GM23338 (cell line): ENCODE data around the gene CRTC3. TPM values are rescaled to one million over a fixed set of nuclear protein-coding genes. Genes with fewer than 3 reads are reported as not detected.
A peak's percentile ranks its signal among the peaks of the same experiment; 100 is the strongest.

Source experiments
- ATAC-seq: fragments of 200-7000 bp; cut with Tn5 transposase; 3 replicates; pipeline ENCODE4 v1.9.1; 2020
- DNase-seq: peaks from one replicate; pipeline ENCODE4 v3.0.0-alpha.2; 2015; ENCODE audit warnings: low spot score
- H2AFZ ChIP-seq: fragments of 200-600 bp; sonication (generic); 2 replicates; pipeline ENCODE4 v1.8.0; 2016; ENCODE audit warnings: antibody characterized with exemption, mild to moderate bottlenecking, moderate library complexity
- H3F3A ChIP-seq: fragments of 200-600 bp; sonication (generic); replicated peaks from 2 replicates; pipeline ENCODE4 v1.8.0; 2017; ENCODE audit warnings: antibody characterized with exemption, mixed run types, low read depth
- H3K27ac ChIP-seq: fragments of 200-600 bp; sonication (generic); 2 replicates; pipeline ENCODE4 v1.6.1; 2016; ENCODE audit warnings: low read depth
- H3K27me3 ChIP-seq: fragments of 200-600 bp; sonication (generic); 2 replicates; pipeline ENCODE4 v1.8.0; 2016; ENCODE audit warnings: mild to moderate bottlenecking, mixed run types, moderate library complexity; ENCODE audit not compliant: insufficient read depth
- H3K36me3 ChIP-seq: fragments of 200-600 bp; sonication (generic); 2 replicates; pipeline ENCODE4 v1.8.0; 2016; ENCODE audit warnings: mild to moderate bottlenecking; ENCODE audit not compliant: insufficient read depth
- H3K4me1 ChIP-seq: fragments of 200-600 bp; sonication (generic); 2 replicates; pipeline ENCODE4 v1.8.0; 2016; ENCODE audit warnings: mild to moderate bottlenecking, moderate library complexity; ENCODE audit not compliant: insufficient read depth
- H3K4me2 ChIP-seq: fragments of 200-600 bp; sonication (generic); 2 replicates; pipeline ENCODE4 v1.7.1; 2017; ENCODE audit warnings: mixed run types
- H3K4me3 ChIP-seq: fragments of 200-600 bp; sonication (generic); 2 replicates; pipeline ENCODE4 v1.6.1; 2016; ENCODE audit warnings: mixed run types
- H3K79me2 ChIP-seq: fragments of 200-600 bp; sonication (generic); replicated peaks from 2 replicates; pipeline ENCODE4 v1.8.0; 2017; ENCODE audit warnings: mild to moderate bottlenecking; ENCODE audit not compliant: insufficient read depth
- H3K9me2 ChIP-seq: fragments of 200-600 bp; sonication (generic); 2 replicates; pipeline ENCODE4 v1.8.0; 2017; ENCODE audit not compliant: insufficient read depth
- H4K20me1 ChIP-seq: fragments of 200-600 bp; sonication (generic); replicated peaks from 2 replicates; pipeline ENCODE4 v1.8.0; 2017; ENCODE audit warnings: mild to moderate bottlenecking; ENCODE audit not compliant: insufficient read depth
- H3K27ac Mint-ChIP-seq: 2 replicates; pipeline ENCODE4 v1.8.0; 2020; ENCODE audit warnings: inconsistent platforms, mild to moderate bottlenecking, moderate library complexity, mixed read lengths
- H3K27me3 Mint-ChIP-seq: 3 replicates; pipeline ENCODE4 v1.8.0; 2022; ENCODE audit warnings: low read depth, mild to moderate bottlenecking, moderate library complexity, mixed read lengths, inconsistent platforms; ENCODE audit not compliant: insufficient read depth, poor library complexity
- H3K36me3 Mint-ChIP-seq: 3 replicates; pipeline ENCODE4 v1.8.0; 2021; ENCODE audit warnings: low read depth, mild to moderate bottlenecking, inconsistent platforms, moderate library complexity, mixed read lengths
- H3K4me1 Mint-ChIP-seq: 3 replicates; pipeline ENCODE4 v1.8.0; 2020; ENCODE audit warnings: mild to moderate bottlenecking, inconsistent platforms, mixed read lengths
- H3K4me3 Mint-ChIP-seq: 3 replicates; pipeline ENCODE4 v1.8.0; 2021; ENCODE audit warnings: moderate library complexity, mild to moderate bottlenecking, inconsistent platforms, mixed read lengths
- H3K9me3 Mint-ChIP-seq: 3 replicates; pipeline ENCODE4 v1.8.0; 2020; ENCODE audit warnings: moderate library complexity, mild to moderate bottlenecking, inconsistent platforms, mixed read lengths
- EZH2 ChIP-seq: fragments of 200-600 bp; sonication (generic); IDR thresholded peaks from one replicate; pipeline ENCODE4 v1.8.0; 2017; ENCODE audit warnings: antibody characterized with exemption, mild to moderate bottlenecking, low read depth; ENCODE audit not compliant: unreplicated experiment
- EZH2phosphoT487 ChIP-seq: fragments of 200-600 bp; sonication (generic); IDR thresholded peaks from one replicate; pipeline ENCODE4 v1.8.1; 2018; ENCODE audit warnings: antibody characterized with exemption; ENCODE audit not compliant: unreplicated experiment
- JUNB ChIP-seq: IDR thresholded peaks from one replicate; pipeline ENCODE4 v1.6.1; 2016; ENCODE audit warnings: antibody characterized with exemption; ENCODE audit not compliant: unreplicated experiment
- STAT1 ChIP-seq: IDR thresholded peaks from one replicate; pipeline ENCODE4 v1.6.1; 2016; ENCODE audit warnings: antibody characterized with exemption; ENCODE audit not compliant: unreplicated experiment
- ZNF114 ChIP-seq: fragments of 250-450 bp; sonication (Bioruptor Pico); IDR thresholded peaks from 2 replicates; pipeline ENCODE4 v1.5.0; 2020; ENCODE audit warnings: mild to moderate bottlenecking, moderate library complexity
- polyA plus RNA-seq: library from polyadenylated mRNA; unstranded; fragments of >200 nt; fragmentation: Nextera tagmentation; extraction: Ambion mirVana; gene quantifications from 2 replicates; pipeline ENCODE4 v1.2.1, GENCODE V29; 2016
- total RNA-seq: library from RNA; depleted of rRNA; stranded (reverse); fragments of >200 nt; shearing (Covaris generic); gene quantifications from 2 replicates; pipeline ENCODE4 v1.2.3, GENCODE V29; 2014
- TF ChIP-seq, protein P1 (sequence below): IDR thresholded peaks from one replicate; pipeline ENCODE4 v1.6.1; 2018; ENCODE audit warnings: antibody characterized with exemption; ENCODE audit not compliant: unreplicated experiment
- TF ChIP-seq, protein P2 (sequence below), 2 experiments: fragments of 200-600 bp in 1 of 2; sonication (generic) in 1 of 2; conservative IDR thresholded peaks; 2 replicates each; pipeline versions ENCODE4 v1.5.1 to v1.6.1; 2016 to 2017; ENCODE audit warnings: antibody characterized with exemption in 2 of 2, low read depth in 2 of 2, mild to moderate bottlenecking in 2 of 2, moderate library complexity in 1 of 2
- TF ChIP-seq, protein P3 (sequence below): IDR thresholded peaks from 2 replicates; pipeline ENCODE4 v1.6.1; 2016; ENCODE audit warnings: antibody characterized with exemption

Gene CRTC3
- total and polyA plus RNA-seq, 2 experiments from 2014 or later, result 2.8 to 3.8 TPM

DNA sequence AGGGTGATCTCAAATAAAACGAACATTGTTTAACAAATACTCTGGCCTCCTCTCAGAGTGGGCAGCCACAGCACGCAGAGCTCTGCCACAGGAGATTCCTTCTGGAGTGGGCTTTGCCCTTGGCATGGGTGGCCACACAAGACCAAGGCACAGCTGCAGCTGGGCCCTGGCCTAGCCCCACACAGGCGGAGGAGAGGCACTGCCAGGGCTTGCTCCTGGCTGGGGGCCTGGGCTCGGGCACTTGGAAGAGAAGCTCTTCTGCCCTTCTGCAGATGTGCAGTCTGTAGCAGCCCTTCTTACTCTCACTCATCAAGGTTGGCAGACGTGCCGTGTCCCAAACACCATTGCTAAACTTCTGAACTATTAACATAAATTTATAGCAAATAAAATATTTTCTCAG is 67.2 kb downstream of the CRTC3 start (continued):
- TF ChIP-seq, protein P1, sequence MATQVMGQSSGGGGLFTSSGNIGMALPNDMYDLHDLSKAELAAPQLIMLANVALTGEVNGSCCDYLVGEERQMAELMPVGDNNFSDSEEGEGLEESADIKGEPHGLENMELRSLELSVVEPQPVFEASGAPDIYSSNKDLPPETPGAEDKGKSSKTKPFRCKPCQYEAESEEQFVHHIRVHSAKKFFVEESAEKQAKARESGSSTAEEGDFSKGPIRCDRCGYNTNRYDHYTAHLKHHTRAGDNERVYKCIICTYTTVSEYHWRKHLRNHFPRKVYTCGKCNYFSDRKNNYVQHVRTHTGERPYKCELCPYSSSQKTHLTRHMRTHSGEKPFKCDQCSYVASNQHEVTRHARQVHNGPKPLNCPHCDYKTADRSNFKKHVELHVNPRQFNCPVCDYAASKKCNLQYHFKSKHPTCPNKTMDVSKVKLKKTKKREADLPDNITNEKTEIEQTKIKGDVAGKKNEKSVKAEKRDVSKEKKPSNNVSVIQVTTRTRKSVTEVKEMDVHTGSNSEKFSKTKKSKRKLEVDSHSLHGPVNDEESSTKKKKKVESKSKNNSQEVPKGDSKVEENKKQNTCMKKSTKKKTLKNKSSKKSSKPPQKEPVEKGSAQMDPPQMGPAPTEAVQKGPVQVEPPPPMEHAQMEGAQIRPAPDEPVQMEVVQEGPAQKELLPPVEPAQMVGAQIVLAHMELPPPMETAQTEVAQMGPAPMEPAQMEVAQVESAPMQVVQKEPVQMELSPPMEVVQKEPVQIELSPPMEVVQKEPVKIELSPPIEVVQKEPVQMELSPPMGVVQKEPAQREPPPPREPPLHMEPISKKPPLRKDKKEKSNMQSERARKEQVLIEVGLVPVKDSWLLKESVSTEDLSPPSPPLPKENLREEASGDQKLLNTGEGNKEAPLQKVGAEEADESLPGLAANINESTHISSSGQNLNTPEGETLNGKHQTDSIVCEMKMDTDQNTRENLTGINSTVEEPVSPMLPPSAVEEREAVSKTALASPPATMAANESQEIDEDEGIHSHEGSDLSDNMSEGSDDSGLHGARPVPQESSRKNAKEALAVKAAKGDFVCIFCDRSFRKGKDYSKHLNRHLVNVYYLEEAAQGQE, result no peak
- TF ChIP-seq EZH2phosphoT487 (no peak), ZNF114 (CRISPR knock-in tag) (no peak), STAT1 (no peak), JUNB (no peak), EZH2 (no peak)
- TF ChIP-seq, protein P2, sequence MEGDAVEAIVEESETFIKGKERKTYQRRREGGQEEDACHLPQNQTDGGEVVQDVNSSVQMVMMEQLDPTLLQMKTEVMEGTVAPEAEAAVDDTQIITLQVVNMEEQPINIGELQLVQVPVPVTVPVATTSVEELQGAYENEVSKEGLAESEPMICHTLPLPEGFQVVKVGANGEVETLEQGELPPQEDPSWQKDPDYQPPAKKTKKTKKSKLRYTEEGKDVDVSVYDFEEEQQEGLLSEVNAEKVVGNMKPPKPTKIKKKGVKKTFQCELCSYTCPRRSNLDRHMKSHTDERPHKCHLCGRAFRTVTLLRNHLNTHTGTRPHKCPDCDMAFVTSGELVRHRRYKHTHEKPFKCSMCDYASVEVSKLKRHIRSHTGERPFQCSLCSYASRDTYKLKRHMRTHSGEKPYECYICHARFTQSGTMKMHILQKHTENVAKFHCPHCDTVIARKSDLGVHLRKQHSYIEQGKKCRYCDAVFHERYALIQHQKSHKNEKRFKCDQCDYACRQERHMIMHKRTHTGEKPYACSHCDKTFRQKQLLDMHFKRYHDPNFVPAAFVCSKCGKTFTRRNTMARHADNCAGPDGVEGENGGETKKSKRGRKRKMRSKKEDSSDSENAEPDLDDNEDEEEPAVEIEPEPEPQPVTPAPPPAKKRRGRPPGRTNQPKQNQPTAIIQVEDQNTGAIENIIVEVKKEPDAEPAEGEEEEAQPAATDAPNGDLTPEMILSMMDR (conservative IDR thresholded peaks at IDR 0.05; ENCODE audit: low read depth in 2 of 2), result no peak
- TF ChIP-seq, protein P3, sequence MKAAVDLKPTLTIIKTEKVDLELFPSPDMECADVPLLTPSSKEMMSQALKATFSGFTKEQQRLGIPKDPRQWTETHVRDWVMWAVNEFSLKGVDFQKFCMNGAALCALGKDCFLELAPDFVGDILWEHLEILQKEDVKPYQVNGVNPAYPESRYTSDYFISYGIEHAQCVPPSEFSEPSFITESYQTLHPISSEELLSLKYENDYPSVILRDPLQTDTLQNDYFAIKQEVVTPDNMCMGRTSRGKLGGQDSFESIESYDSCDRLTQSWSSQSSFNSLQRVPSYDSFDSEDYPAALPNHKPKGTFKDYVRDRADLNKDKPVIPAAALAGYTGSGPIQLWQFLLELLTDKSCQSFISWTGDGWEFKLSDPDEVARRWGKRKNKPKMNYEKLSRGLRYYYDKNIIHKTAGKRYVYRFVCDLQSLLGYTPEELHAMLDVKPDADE, result no peak

DNA sequence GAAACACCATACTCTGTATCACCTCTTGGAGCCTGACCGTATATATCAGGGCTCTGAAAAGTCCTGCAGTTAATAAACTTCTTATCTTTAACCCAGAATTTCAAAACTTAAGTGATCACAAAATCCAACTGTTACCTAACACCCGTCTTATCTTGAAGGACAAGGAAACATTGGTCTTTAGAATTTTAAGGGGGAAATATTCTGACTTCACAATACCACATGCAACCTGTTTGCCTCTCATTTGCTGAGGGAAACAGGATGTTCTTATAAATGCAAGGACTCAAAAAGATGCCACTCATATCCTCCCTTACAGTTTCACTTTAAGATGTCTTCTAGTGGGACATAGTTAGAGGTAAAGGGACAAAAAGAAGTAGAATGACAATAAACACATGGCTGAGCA is 67.9 kb downstream of the CRTC3 start:
- no peaks in the 10 kb centered on the region for H3K9me3 Mint-ChIP-seq
- H3K4me1 Mint-ChIP-seq, result peaks cover 19% of the 10 kb centered on the region
- Histone ChIP-seq H3K4me2 (no peak overlapping the region), H3K4me3 (no peak overlapping the region), H2AFZ (peak overlapping the region; percentile 70), H4K20me1 (no peaks in the 10 kb centered on the region), H3F3A (no peaks in the 10 kb centered on the region), H3K27ac (no peak overlapping the region), H3K79me2 (no peaks in the 10 kb centered on the region), H3K27me3 (no peaks in the 10 kb centered on the region), H3K9me2 (no peaks in the 10 kb centered on the region), H3K36me3 (no peaks in the 10 kb centered on the region), H3K4me1 (peaks cover 16% of the 10 kb centered on the region)
- no peak for DNase-seq
- no peak overlapping the region for H3K27ac Mint-ChIP-seq
- H3K36me3 Mint-ChIP-seq, result no peaks in the 10 kb centered on the region
- ATAC-seq, result no peak
- H3K27me3 Mint-ChIP-seq, result peaks cover 10% of the 10 kb centered on the region
- no peak overlapping the region for H3K4me3 Mint-ChIP-seq
- TF ChIP-seq, protein P1, result no peak
- TF ChIP-seq, protein P2 (conservative IDR thresholded peaks at IDR 0.05; ENCODE audit: low read depth in 2 of 2), result no peak
